ENCODE results near the gene TBC1D2B.
A peak's percentile ranks its signal among the peaks of the same experiment; 100 is the strongest.
"Not testable (repeated sequence)": the region's sequence is repeated elsewhere in the genome, so short reads cannot be mapped to it uniquely, and the experiment has no call there.

TBC1D2B gene

DNA sequence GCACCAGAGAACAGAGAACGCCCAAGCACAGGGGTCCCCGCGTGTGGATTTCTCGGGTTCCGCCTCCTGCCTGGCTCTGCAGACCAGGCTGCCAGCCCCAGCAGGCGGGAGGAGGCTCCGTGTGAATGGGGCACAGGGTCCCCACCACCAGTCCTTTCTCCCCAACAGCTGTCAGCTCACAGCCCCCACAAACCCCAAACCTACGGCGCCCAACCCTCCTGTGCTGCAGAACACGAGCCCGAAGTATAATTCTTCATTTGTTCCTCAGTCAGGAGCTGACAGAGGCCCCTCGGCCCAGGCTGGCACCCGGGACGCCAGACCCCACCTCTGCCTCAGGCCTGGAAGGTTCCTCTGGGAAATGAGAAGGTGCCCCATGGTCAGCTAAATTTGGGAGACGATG, 78.0 kb downstream of the TBC1D2B start:
- DNase-seq: no peak

GRCh38 chr15:77998592-77998991, 78.9 kb downstream of the TBC1D2B start:
- no peak for DNase-seq

GRCh38 chr15:77997761-77998554, 79.6 kb downstream of the TBC1D2B start:
- not testable (repeated sequence) for DNase-seq

GRCh38 chr15:77997221-77997620, 80.3 kb downstream of the TBC1D2B start:
- not testable (repeated sequence) for DNase-seq

- DNase-seq: not testable (repeated sequence)
Observed at GRCh38 chr15:77996713-77997171, 80.8 kb downstream of the TBC1D2B start.

GRCh38 chr15:77996226-77996625, 81.3 kb downstream of the TBC1D2B start:
- DNase-seq: not testable (repeated sequence)

- not testable (repeated sequence) for DNase-seq
Observed at GRCh38 chr15:77995537-77995918, 82.0 kb downstream of the TBC1D2B start.

GRCh38 chr15:77994893-77995536, 82.5 kb downstream of the TBC1D2B start:
- peak; percentile 61 for DNase-seq

- DNase-seq: not testable (repeated sequence)
Observed at GRCh38 chr15:77993970-77994693, 83.4 kb downstream of the TBC1D2B start.

DNA sequence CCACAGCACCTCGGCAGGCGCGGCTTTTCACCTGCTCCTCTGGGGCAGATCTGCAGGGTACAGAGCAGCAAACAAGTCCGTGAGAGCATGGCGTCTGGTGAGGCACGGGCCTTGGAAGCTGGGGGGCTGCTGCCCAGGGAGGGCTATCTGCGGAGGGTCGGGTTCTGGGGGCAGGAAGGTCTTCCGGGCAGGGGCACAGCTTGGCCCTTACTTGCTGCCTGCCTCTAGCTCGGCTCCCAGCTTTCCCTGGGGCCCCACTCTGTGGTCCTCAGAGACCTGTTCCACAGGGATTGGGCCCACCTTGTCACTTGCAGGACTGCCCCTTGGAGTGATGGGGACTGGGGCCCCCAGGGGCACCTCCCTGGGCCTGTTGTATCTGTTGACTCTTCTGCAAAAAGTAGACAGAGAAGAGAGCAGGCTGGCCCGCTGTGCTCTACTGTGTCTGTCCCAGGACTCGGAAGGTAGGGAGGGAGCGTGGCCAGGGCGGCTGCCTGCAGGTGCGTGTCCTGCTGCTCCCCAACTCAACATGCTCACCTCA, 84.1 kb downstream of the TBC1D2B start:
- no peak for DNase-seq

- DNase-seq: no peak
Observed at GRCh38 chr15:77992356-77993222, 84.9 kb downstream of the TBC1D2B start.

DNA sequence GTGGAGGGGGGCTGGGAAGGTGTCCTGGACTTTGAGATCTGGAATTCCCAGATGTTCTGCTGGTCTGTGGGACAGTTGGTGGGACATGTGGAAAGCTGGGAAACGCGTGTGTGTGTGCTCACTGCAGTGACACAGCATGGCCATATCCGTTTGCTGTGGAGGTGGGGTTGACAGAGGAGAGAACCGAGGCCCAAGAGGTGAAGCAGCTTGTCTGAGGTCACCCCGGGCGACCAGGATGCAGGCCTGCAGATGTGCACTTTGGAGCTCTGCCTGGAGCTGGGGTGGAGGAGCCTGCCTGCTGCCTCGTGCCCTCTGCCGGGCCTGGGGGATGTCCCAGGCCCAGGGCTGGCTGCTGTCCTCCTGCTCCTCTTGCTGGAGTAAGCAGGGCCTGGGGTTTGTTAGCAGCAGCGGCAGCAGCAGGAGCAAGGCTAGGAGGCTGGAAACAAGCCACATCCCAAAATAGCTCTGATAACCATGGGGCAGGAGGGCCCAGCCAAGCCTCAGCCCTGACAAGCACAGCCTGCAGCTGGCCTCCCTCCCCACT, 85.8 kb downstream of the TBC1D2B start:
- DNase-seq: not testable (repeated sequence)

DNA sequence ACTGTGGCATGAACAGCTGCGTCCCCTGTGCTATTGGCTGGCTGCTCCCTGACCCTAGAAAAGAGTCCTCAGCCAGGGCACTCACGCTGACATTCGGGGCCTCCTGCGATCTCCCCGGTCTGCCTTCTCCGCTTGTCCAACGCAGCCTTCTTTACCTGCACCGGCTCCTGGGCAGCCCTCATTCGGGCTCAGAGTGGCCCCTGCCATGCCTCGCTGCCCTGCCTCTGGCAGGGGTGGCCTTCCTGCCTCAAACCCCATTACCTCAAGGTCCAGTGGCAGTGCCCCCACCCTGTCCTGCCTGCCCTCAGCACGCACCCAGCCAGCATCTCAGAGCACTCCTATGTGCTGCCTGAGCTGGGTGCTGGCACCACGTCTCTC, 86.5 kb downstream of the TBC1D2B start:
- no peak for DNase-seq

DNA sequence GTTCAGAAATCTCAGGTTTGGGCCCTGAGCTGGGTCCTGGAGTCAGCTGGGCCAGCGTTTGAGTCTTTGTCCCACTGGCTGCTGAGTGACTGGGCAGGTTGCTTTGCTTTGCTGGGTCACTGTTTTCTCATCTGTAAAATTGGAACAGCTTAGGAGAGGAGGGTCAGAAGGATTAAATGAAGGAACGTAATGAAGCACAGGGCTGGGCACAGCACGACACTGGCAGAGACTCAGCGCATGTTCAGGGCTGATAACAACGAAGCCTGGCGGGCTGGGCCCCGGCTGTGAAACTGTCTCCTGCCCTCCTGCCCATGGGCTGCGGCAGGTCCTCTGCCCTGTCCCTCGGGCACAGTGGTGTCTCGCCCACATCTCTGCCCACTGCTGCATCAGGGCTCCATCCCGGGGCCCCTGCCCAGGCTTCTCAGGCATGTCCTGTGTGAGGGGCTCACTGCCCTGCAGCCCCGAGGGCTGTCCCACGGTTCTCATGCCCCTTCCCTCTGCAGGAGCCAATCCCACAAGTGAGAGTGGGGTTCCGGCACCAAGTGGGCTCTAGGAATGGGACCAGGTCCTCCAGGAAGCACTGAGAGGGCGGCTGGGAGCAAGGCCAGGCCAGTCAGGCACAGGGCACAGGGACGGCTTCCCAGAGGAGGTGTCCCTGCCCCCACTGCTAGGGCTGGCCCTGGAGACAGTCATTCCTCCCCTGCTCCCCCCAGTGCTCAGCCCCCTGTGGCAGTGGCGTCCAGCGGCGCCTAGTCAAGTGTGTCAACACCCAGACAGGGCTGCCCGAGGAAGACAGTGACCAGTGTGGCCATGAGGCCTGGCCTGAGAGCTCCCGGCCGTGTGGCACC, 88.0 kb downstream of the TBC1D2B start:
- no peak for DNase-seq

DNA sequence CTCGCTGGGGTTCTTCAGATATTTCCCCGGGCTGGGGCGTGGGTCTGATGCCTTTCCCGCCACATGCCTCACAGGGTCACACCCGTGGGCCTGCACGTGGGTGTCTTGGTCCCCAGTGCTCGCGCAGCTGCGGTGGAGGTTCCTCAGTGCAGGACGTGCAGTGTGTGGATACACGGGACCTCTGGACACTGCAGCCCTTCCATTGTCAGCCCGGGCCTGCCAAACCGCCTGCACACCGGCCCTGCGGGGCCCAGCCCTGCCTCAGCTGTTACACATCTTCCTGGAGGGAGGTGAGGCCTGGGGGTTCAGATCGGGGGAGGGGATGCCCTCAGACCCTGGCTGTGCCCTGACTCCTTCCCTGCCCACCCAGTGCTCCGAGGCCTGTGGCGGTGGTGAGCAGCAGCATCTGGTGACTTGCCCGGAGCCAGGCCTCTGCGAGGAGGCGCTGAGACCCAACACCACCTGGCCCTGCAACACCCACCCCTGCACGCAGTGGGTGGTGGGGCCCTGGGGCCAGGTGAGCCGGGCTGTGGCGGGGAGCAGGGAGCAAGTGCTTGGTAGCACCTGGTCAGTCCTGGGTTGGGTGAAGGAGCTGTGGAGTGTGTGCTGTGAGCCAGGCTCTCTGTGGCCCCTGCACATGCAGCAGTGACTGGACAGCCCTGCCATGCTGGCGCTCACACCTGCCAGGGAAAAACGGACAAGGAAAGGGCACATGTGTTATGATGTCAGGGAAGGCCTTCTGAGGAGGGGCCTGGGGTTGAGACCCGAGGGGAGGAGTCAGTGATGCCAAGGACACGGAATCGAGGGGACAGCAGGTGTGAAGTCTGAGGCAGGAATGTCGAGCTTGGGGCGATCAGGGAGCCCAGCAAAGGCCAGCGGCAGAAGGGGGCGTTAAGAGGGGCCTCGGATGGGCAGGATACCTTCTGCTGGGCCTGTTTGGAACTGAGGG, 88.9 kb downstream of the TBC1D2B start:
- no peak for DNase-seq

GRCh38 chr15:77987765-77988136, 89.8 kb downstream of the TBC1D2B start:
- not testable (repeated sequence) for DNase-seq

DNA sequence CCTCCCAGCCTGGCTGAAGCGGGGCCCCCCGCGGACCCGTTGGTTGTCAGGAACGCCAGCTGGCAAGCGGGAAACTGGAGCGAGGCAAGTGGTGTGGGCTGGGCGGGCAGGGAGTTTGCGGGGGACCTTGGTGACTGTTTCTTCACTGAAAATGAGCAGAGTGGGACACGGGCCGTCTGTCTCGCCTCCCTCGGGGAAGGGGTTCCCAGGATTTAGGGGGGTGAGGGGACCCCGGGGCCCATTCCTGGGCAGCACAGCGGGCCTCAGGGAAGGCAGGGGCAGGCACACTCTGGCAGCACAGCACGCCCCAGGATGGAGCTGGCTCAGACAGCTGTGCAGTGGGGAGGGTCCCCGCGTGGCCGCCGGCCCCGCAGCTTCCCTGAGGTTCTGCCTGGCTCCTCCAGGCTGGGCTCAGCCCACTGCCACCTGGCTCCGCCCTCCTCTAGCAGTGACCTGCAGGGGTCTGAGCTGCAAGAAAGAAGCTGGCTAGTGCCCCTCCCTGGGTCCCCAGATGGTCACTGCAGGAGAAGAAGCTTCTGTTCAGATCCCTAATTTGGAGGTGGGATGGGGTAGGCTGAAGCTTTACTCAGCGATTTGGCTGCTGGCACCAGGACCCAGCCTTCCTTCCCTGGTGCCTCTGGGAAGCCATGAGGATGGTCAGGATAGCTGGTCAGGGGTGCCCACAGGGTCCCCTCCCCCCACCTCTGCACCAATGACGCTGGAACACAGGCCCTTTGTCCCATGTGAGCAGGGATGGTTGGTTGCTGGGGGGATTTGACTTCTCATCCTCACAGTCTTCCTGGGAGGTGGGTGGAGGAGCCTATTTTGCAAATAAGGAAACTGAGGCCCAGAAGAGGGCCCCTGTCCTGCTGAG, 90.4 kb downstream of the TBC1D2B start:
- no peak for DNase-seq

DNA sequence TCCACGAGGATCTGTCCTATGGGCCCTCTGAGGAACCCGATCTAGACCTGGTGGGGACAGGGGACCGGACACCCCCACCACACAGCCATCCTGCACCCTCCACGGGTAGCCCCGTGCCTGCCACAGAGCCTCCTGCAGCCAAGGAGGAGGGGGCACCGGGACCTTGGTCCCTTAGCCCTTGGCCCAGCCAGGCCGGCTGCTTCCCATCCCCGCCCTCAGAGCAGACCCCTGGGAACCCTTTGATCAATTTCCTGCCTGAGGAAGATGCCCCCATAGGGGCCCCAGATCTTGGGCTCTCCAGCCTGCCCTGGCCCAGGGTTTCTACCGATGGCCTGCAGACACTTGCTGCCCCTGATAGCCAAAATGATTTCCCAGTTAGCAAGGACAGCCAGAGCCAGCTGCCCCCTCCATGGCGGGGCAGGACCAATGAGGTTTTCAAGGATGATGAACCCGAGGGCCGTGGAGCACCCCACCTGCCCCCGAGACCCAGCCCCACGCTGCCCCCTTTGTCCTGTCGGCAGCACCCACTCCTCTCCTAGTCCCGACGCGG, 91.5 kb downstream of the TBC1D2B start:
- no peak for DNase-seq
